Activated CD8-positive, alpha-beta memory T cell treated with anti-CD3 and anti-CD28 coated beads, Interleukin-2, amount 10 ng/mL, durations not matched to agents 7 days and 5 days (primary cell): ENCODE data around the gene MYO9A. TPM values are rescaled to one million over a fixed set of nuclear protein-coding genes. Genes with fewer than 3 reads are reported as not detected.

Source experiments
- ATAC-seq: fragments of 150-1000 bp; cut with Tn5 transposase; one replicate; pipeline ENCODE4 v1.10.0; 2021; ENCODE audit warnings: moderate library complexity
- CTCF ChIA-PET: fragments of 350-600 bp; sonication (Branson Sonifier 250); formaldehyde crosslinking; loops from one replicate; lab custom pipeline; 2021; ENCODE audit warnings: antibody characterized with exemption; lab: Charles Lee
- DNase-seq: peaks from one replicate; pipeline ENCODE4 v3.0.0-alpha.2; 2020
- H3K27ac Mint-ChIP-seq: one replicate; pipeline ENCODE4 v1.8.0; 2021; ENCODE audit warnings: mild to moderate bottlenecking, mixed read lengths
- H3K27me3 Mint-ChIP-seq: one replicate; pipeline ENCODE4 v1.8.0; 2021; ENCODE audit warnings: mixed read lengths
- H3K36me3 Mint-ChIP-seq: one replicate; pipeline ENCODE4 v1.8.0; 2021; ENCODE audit warnings: mild to moderate bottlenecking, mixed read lengths
- H3K4me1 Mint-ChIP-seq: one replicate; pipeline ENCODE4 v1.8.0; 2021; ENCODE audit warnings: mixed read lengths
- H3K4me3 Mint-ChIP-seq: one replicate; pipeline ENCODE4 v1.8.0; 2021; ENCODE audit warnings: mild to moderate bottlenecking, moderate library complexity, mixed read lengths
- H3K9me3 Mint-ChIP-seq: one replicate; pipeline ENCODE4 v1.8.0; 2022; ENCODE audit warnings: low read depth, mixed read lengths
- total RNA-seq, 2 experiments: library from RNA; stranded (reverse); gene quantifications; one replicate each; pipeline ENCODE4 v1.2.3, GENCODE V29; 2021

Gene MYO9A
- total RNA-seq, 2 experiments from 2014 or later = 15.3 to 23.4 TPM

- CTCF ChIA-PET = interaction anchor here (1.1 to 1.3 kb wide), 3 partner anchors 13 to 45 kb away, joined by 3 to 4 read pairs (median 4); no protein-coding TSS in a partner anchor
- no peak overlapping the region for H3K4me3 Mint-ChIP-seq
- H3K9me3 Mint-ChIP-seq = no peaks in the 10 kb centered on the region
- H3K36me3 Mint-ChIP-seq = no peaks in the 10 kb centered on the region
- H3K27ac Mint-ChIP-seq = no peak overlapping the region
- ATAC-seq = no peak
- no peak for DNase-seq
- H3K27me3 Mint-ChIP-seq = peaks cover 17% of the 10 kb centered on the region
- peaks cover 15% of the 10 kb centered on the region for H3K4me1 Mint-ChIP-seq
Measured at GRCh38 chr15:71788646-71789579, 329.0 kb downstream of the MYO9A start.

GRCh38 chr15:71786673-71787072 lies 331.3 kb downstream of the MYO9A start:
- Mint-ChIP-seq H3K27ac (no peak overlapping the region), H3K4me1 (peaks cover 21% of the 10 kb centered on the region), H3K36me3 (no peaks in the 10 kb centered on the region), H3K9me3 (no peaks in the 10 kb centered on the region), H3K4me3 (no peak overlapping the region), H3K27me3 (peaks cover 15% of the 10 kb centered on the region)
- CTCF ChIA-PET = interaction anchor here (1.3 kb wide), 1 partner anchor 14 kb away, joined by 5 read pairs; no protein-coding TSS in a partner anchor
- DNase-seq = no peak
- ATAC-seq = no peak

- H3K36me3 Mint-ChIP-seq = no peaks in the 10 kb centered on the region
- H3K4me1 Mint-ChIP-seq = peaks cover 23% of the 10 kb centered on the region
- ATAC-seq (no peak), DNase-seq (peak; percentile 4)
- CTCF ChIA-PET = no interaction called here
- H3K27ac Mint-ChIP-seq = no peak overlapping the region
- peaks cover 15% of the 10 kb centered on the region for H3K27me3 Mint-ChIP-seq
- no peak overlapping the region for H3K4me3 Mint-ChIP-seq
- no peaks in the 10 kb centered on the region for H3K9me3 Mint-ChIP-seq
Measured at GRCh38 chr15:71785996-71786395, 332.0 kb downstream of the MYO9A start.

- CTCF ChIA-PET = interaction anchor here (1.1 to 1.6 kb wide), 2 partner anchors 41 to 371 kb away, joined by 4 to 6 read pairs; no protein-coding TSS in a partner anchor
- Mint-ChIP-seq H3K9me3 (no peaks in the 10 kb centered on the region), H3K4me3 (no peak overlapping the region), H3K4me1 (peaks cover 34% of the 10 kb centered on the region), H3K27me3 (peaks cover 15% of the 10 kb centered on the region), H3K36me3 (no peaks in the 10 kb centered on the region), H3K27ac (no peak overlapping the region)
- DNase-seq (no peak), ATAC-seq (no peak)
Measured at GRCh38 chr15:71784719-71785118, 333.2 kb downstream of the MYO9A start.

- H3K27me3 Mint-ChIP-seq = peaks cover 15% of the 10 kb centered on the region
- H3K4me1 Mint-ChIP-seq = peaks cover 29% of the 10 kb centered on the region
- no peak overlapping the region for H3K4me3 Mint-ChIP-seq
- DNase-seq (no peak), ATAC-seq (no peak)
- no peaks in the 10 kb centered on the region for H3K9me3 Mint-ChIP-seq
- H3K36me3 Mint-ChIP-seq = no peaks in the 10 kb centered on the region
- CTCF ChIA-PET = interaction anchor here (1.0 to 4.8 kb wide), 2 partner anchors 18 to 39 kb away, joined by 3 to 36 read pairs; no protein-coding TSS in a partner anchor
- no peak overlapping the region for H3K27ac Mint-ChIP-seq
Measured at GRCh38 chr15:71782422-71783165, 335.4 kb downstream of the MYO9A start.

GRCh38 chr15:71781965-71782265 lies 336.0 kb downstream of the MYO9A start:
- ATAC-seq (no peak), DNase-seq (no peak)
- H3K9me3 Mint-ChIP-seq = no peaks in the 10 kb centered on the region
- H3K27ac Mint-ChIP-seq = peak overlapping the region; percentile 82
- peaks cover 29% of the 10 kb centered on the region for H3K4me1 Mint-ChIP-seq
- no peaks in the 10 kb centered on the region for H3K36me3 Mint-ChIP-seq
- peaks cover 14% of the 10 kb centered on the region for H3K27me3 Mint-ChIP-seq
- H3K4me3 Mint-ChIP-seq = peak overlapping the region; percentile 61
- CTCF ChIA-PET = interaction anchor here (0.9 to 4.8 kb wide), 11 partner anchors 11 to 446 kb away, joined by 3 to 36 read pairs (median 10); no protein-coding TSS in a partner anchor

GRCh38 chr15:71781179-71781964 lies 336.6 kb downstream of the MYO9A start:
- DNase-seq = peak; percentile 61
- Mint-ChIP-seq H3K27ac (peak overlapping the region; percentile 82), H3K9me3 (no peaks in the 10 kb centered on the region), H3K36me3 (no peaks in the 10 kb centered on the region), H3K27me3 (peaks cover 11% of the 10 kb centered on the region), H3K4me3 (peak overlapping the region; percentile 61), H3K4me1 (peaks cover 29% of the 10 kb centered on the region)
- CTCF ChIA-PET = interaction anchor here (0.6 to 4.8 kb wide), 13 partner anchors 10 to 447 kb away, joined by 3 to 36 read pairs (median 7); no protein-coding TSS in a partner anchor
- ATAC-seq = peak; percentile 77

- H3K4me3 Mint-ChIP-seq = peak overlapping the region; percentile 37
- H3K27me3 Mint-ChIP-seq = peaks cover 6% of the 10 kb centered on the region
- no peaks in the 10 kb centered on the region for H3K36me3 Mint-ChIP-seq
- H3K4me1 Mint-ChIP-seq = peaks cover 27% of the 10 kb centered on the region
- peak overlapping the region; percentile 82 for H3K27ac Mint-ChIP-seq
- CTCF ChIA-PET = interaction anchor here (0.6 to 4.8 kb wide), 13 partner anchors 9 to 447 kb away, joined by 3 to 36 read pairs (median 7); no protein-coding TSS in a partner anchor
- ATAC-seq = peak; percentile 73
- H3K9me3 Mint-ChIP-seq = no peaks in the 10 kb centered on the region
- peak; percentile 63 for DNase-seq
Measured at GRCh38 chr15:71780115-71780976, 337.6 kb downstream of the MYO9A start.

- Mint-ChIP-seq H3K4me1 (peaks cover 27% of the 10 kb centered on the region), H3K27me3 (no peaks in the 10 kb centered on the region), H3K36me3 (no peaks in the 10 kb centered on the region), H3K9me3 (no peaks in the 10 kb centered on the region), H3K27ac (no peak overlapping the region), H3K4me3 (no peak overlapping the region)
- no peak for ATAC-seq
- DNase-seq = no peak
- CTCF ChIA-PET = interaction anchor here (1.0 to 4.8 kb wide), 5 partner anchors 8 to 377 kb away, joined by 3 to 36 read pairs (median 27); no protein-coding TSS in a partner anchor
Measured at GRCh38 chr15:71779073-71779797, 338.7 kb downstream of the MYO9A start.

- CTCF ChIA-PET = interaction anchor here (0.9 to 4.8 kb wide), 3 partner anchors 22 to 34 kb away, joined by 3 to 36 read pairs (median 3); no protein-coding TSS in a partner anchor
- H3K27ac Mint-ChIP-seq = no peak overlapping the region
- H3K9me3 Mint-ChIP-seq = no peaks in the 10 kb centered on the region
- no peaks in the 10 kb centered on the region for H3K27me3 Mint-ChIP-seq
- H3K36me3 Mint-ChIP-seq = no peaks in the 10 kb centered on the region
- no peak overlapping the region for H3K4me3 Mint-ChIP-seq
- DNase-seq (no peak), ATAC-seq (no peak)
- peaks cover 24% of the 10 kb centered on the region for H3K4me1 Mint-ChIP-seq
Measured at GRCh38 chr15:71777216-71777943, 340.6 kb downstream of the MYO9A start.

GRCh38 chr15:71776304-71776703 lies 341.6 kb downstream of the MYO9A start:
- no peak for ATAC-seq
- H3K4me1 Mint-ChIP-seq = peaks cover 18% of the 10 kb centered on the region

More at GRCh38 chr15:71776304-71776703, 341.6 kb downstream of the MYO9A start:
- H3K27ac Mint-ChIP-seq = no peak overlapping the region
- H3K9me3 Mint-ChIP-seq = no peaks in the 10 kb centered on the region
- H3K27me3 Mint-ChIP-seq = no peaks in the 10 kb centered on the region
- CTCF ChIA-PET = no interaction called here
- H3K36me3 Mint-ChIP-seq = no peaks in the 10 kb centered on the region
- no peak for DNase-seq
- no peak overlapping the region for H3K4me3 Mint-ChIP-seq
